Nephron (organoid): Measurements from ENCODE around the gene RHOV.

Experiments
- H3K27ac Mint-ChIP-seq, 3 experiments: 2 replicates each; pipeline ENCODE4 v1.8.0; 2020; ENCODE audit warnings: mixed read lengths in 3 of 3, mild to moderate bottlenecking in 2 of 3, moderate library complexity in 1 of 3
- H3K27me3 Mint-ChIP-seq: 2 replicates; pipeline ENCODE4 v1.8.0; 2021; ENCODE audit warnings: low read depth, mild to moderate bottlenecking, moderate library complexity, mixed read lengths
- H3K36me3 Mint-ChIP-seq: 2 replicates; pipeline ENCODE4 v1.8.0; 2020; ENCODE audit warnings: low read depth, mixed read lengths
- H3K4me1 Mint-ChIP-seq: 2 replicates; pipeline ENCODE4 v1.8.0; 2020; ENCODE audit warnings: mixed read lengths
- H3K4me3 Mint-ChIP-seq, 3 experiments: 2 replicates each; pipeline ENCODE4 v1.8.0; 2020; ENCODE audit warnings: mild to moderate bottlenecking in 3 of 3, mixed read lengths in 3 of 3, moderate library complexity in 2 of 3
- H3K9me3 Mint-ChIP-seq: 2 replicates; pipeline ENCODE4 v1.8.0; 2020; ENCODE audit warnings: mixed read lengths
- CTCF ChIP-seq, 3 experiments: fragments of 200-600 bp; sonication (generic); IDR thresholded peaks; one replicate each; pipeline ENCODE4 v1.5.0; 2021; ENCODE audit warnings: antibody characterized with exemption in 3 of 3; ENCODE audit not compliant: unreplicated experiment in 3 of 3

The RHOV gene

DNA sequence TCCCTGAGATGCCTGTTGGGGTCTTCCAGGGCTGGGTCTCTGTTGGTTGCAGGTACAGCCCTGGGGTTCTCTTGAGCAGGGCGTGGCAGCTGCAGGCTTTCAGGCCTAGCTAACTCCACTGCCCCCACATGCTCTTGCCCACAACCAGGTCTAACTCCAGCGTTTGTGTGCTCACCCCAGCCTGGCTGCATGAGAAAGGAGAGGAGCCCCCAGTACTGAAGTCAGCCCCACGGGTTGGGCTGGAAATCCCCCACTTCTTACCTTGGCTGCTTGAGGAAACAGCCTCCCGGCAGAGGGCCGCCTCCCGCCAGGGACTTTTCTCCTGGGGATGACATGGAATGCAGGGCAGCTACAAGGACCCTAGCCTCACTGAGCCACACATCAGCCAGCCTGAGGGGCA is 38.4 kb upstream of the RHOV start:
- Mint-ChIP-seq H3K36me3 (no peaks in the 10 kb centered on the region), H3K27ac (no peak overlapping the region), H3K9me3 (no peaks in the 10 kb centered on the region), H3K27me3 (peaks cover 9% of the 10 kb centered on the region), H3K4me1 (peaks cover 27% of the 10 kb centered on the region), H3K4me3 (no peak overlapping the region)
- TF ChIP-seq CTCF (IDR thresholded peaks at IDR 0.05; ENCODE audit: unreplicated experiment in 3 of 3), result no peak

DNA sequence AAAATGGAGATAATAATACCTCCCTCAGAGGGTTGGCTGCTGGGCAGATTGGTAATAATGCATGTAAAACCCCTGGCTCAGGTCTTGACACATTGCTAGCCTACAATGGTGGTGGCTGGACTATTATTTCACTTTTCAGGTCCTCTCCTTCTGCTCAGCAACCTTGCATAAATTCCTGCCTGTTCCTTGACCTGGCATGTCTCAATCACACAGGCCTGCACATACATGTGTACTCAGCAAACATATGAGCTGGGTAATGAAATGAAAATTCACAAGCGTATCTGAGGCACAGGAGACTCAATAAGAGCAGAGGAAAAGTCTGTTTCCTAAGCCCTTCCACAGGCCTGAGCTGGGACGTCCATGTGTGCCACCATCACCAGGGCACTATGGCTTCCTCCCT is 37.7 kb upstream of the RHOV start:
- H3K36me3 Mint-ChIP-seq, result no peaks in the 10 kb centered on the region
- H3K27me3 Mint-ChIP-seq, result peaks cover 1% of the 10 kb centered on the region
- no peak overlapping the region for H3K4me3 Mint-ChIP-seq
- peak overlapping the region; percentile 90 to 95 (median 92) for H3K27ac Mint-ChIP-seq
- H3K4me1 Mint-ChIP-seq, result peaks cover 27% of the 10 kb centered on the region
- H3K9me3 Mint-ChIP-seq, result no peaks in the 10 kb centered on the region
- TF ChIP-seq CTCF (IDR thresholded peaks at IDR 0.05; ENCODE audit: unreplicated experiment in 3 of 3), result no peak

DNA sequence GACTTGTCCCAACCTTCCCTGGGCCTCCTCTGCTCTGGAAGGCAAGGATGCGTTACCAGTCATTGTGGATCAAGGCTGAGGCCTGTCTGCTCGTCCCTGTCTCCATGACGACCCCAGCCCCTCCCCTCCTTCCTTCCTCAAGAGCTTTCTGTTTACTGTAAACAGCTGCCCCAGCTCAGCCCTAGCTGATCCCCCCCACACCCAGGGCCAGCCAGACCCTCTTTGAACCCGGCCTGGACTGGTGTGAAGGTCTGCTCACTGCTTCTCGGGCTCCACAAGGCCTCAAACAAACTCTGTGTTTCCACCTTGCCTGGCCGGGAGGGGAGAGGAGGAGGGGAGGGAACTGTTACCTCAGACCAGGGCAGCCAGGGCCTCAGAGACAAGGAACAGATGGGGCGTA is 37.1 kb upstream of the RHOV start:
- Mint-ChIP-seq H3K27ac (peak overlapping the region; percentile 90 to 95 (median 92)), H3K36me3 (no peaks in the 10 kb centered on the region), H3K4me3 (no peak overlapping the region), H3K4me1 (peaks cover 27% of the 10 kb centered on the region), H3K9me3 (no peaks in the 10 kb centered on the region), H3K27me3 (no peaks in the 10 kb centered on the region)
- TF ChIP-seq CTCF (IDR thresholded peaks at IDR 0.05; ENCODE audit: unreplicated experiment in 3 of 3), result no peak

GRCh38 chr15:40909662-40910630 is 35.9 kb upstream of the RHOV start:
- peak overlapping the region; percentile 58 to 92 (median 87) for H3K27ac Mint-ChIP-seq
- H3K36me3 Mint-ChIP-seq, result peaks cover 3% of the 10 kb centered on the region
- peak overlapping the region in 2 of 3 experiments; percentile 17 to 50 for H3K4me3 Mint-ChIP-seq
- peaks cover 34% of the 10 kb centered on the region for H3K4me1 Mint-ChIP-seq
- H3K27me3 Mint-ChIP-seq, result no peaks in the 10 kb centered on the region
- no peak for TF ChIP-seq CTCF (IDR thresholded peaks at IDR 0.05; ENCODE audit: unreplicated experiment in 3 of 3)
- H3K9me3 Mint-ChIP-seq, result no peaks in the 10 kb centered on the region

DNA sequence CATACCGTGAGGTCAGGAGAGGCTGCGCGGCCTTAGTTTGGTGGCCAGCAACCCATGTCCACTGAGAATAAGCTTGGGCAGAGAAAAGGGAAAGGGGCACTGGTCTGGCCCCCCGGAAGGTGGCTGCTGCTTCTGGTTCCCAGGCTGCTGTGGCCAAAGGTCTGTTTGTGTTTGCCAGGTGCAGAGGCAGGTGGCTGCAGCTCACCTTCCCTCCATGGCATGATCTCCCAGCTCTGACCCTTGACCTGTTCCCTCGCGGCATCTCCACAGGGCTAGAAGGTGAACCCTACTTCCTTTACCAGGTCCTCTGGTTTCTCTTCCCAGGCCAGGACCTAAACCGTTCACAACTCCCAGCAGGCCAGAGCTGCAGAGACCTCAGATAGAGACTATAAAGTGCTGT is 34.1 kb upstream of the RHOV start:
- peaks cover 40% of the 10 kb centered on the region for H3K4me1 Mint-ChIP-seq
- H3K4me3 Mint-ChIP-seq, result peak overlapping the region; percentile 60 to 62 (median 61)
- H3K27me3 Mint-ChIP-seq, result no peaks in the 10 kb centered on the region

More for the DNA sequence above, 34.1 kb upstream of the RHOV start:
- Mint-ChIP-seq H3K36me3 (peaks cover 18% of the 10 kb centered on the region), H3K9me3 (no peaks in the 10 kb centered on the region), H3K27ac (peak overlapping the region in 1 of 3 experiments; percentile 31)
- no peak for TF ChIP-seq CTCF (IDR thresholded peaks at IDR 0.05; ENCODE audit: unreplicated experiment in 3 of 3)
